ENCODE results near the gene IMPA2.
"Not testable (repeated sequence)": the region's sequence is repeated elsewhere in the genome, so short reads cannot be mapped to it uniquely, and the experiment has no call there.

Gene IMPA2

GRCh38 chr18:12038082-12038638, 56.9 kb downstream of the IMPA2 start:
- peak overlapping the region; percentile 44 for H3K4me3 ChIP-seq (ENCODE audit: low read depth, low read length)
- in situ Hi-C loops (cut with HindIII; ENCODE audit: low sequenced_read_pairs) = no loop called here
- TF ChIP-seq CTCF (IDR thresholded peaks at IDR 0.05; ENCODE audit: low read depth, low read length, missing control alignments) = no peak
- DNase-seq (ENCODE audit: low read depth) = no peak

- peak; percentile 90 for TF ChIP-seq CTCF (IDR thresholded peaks at IDR 0.05; ENCODE audit: low read depth, low read length, missing control alignments)
- in situ Hi-C loops (cut with HindIII; ENCODE audit: low sequenced_read_pairs) = no loop called here
- DNase-seq (ENCODE audit: low read depth) = no peak
- peak overlapping the region; percentile 44 for H3K4me3 ChIP-seq (ENCODE audit: low read depth, low read length)
Measured at GRCh38 chr18:12038639-12039539, 57.6 kb downstream of the IMPA2 start.

- DNase-seq (ENCODE audit: low read depth); in situ Hi-C loops (cut with HindIII; ENCODE audit: low sequenced_read_pairs); H3K4me3 ChIP-seq (ENCODE audit: low read depth, low read length): not testable (repeated sequence)
Measured at GRCh38 chr18:12039540-12039930, 58.2 kb downstream of the IMPA2 start.

GRCh38 chr18:12041561-12041960, 60.3 kb downstream of the IMPA2 start:
- peak; percentile 82 for DNase-seq (ENCODE audit: low read depth)
- in situ Hi-C loops (cut with HindIII; ENCODE audit: low sequenced_read_pairs) = no loop called here
- TF ChIP-seq CTCF (IDR thresholded peaks at IDR 0.05; ENCODE audit: low read depth, low read length, missing control alignments) = no peak
- H3K4me3 ChIP-seq (ENCODE audit: low read depth, low read length) = no peak overlapping the region

GRCh38 chr18:12043811-12044210, 62.5 kb downstream of the IMPA2 start:
- H3K4me3 ChIP-seq (ENCODE audit: low read depth, low read length) = no peak overlapping the region
- TF ChIP-seq CTCF (IDR thresholded peaks at IDR 0.05; ENCODE audit: low read depth, low read length, missing control alignments) = no peak
- no peak for DNase-seq (ENCODE audit: low read depth)
- in situ Hi-C loops (cut with HindIII; ENCODE audit: low sequenced_read_pairs) = no loop called here

GRCh38 chr18:12044591-12044990, 63.3 kb downstream of the IMPA2 start:
- no peak overlapping the region for H3K4me3 ChIP-seq (ENCODE audit: low read depth, low read length)
- DNase-seq (ENCODE audit: low read depth) = peak; percentile 15
- TF ChIP-seq CTCF (IDR thresholded peaks at IDR 0.05; ENCODE audit: low read depth, low read length, missing control alignments) = no peak
- in situ Hi-C loops (cut with HindIII; ENCODE audit: low sequenced_read_pairs) = no loop called here

Measured in astrocyte of the cerebellum (primary cell).